CD14-positive monocyte (primary cell): ENCODE data around the gene OR4F15. TPM values are rescaled to one million over a fixed set of nuclear protein-coding genes. Genes with fewer than 3 reads are reported as not detected.

ENCODE experiments used
- DNase-seq, 3 donors: peaks; one replicate each; pipeline ENCODE4 v3.0.0-alpha.2; 2011 to 2022
- H2AFZ ChIP-seq: 2 replicates; pipeline ENCODE4 v1.6.0; 2012; ENCODE audit warnings: mild to moderate bottlenecking, low read depth, low read length, inconsistent platforms; ENCODE audit not compliant: insufficient read depth, poor library complexity, severe bottlenecking
- H3K27ac ChIP-seq, 2 donors: 1 replicate in 1 of 2; 2 replicates in 1 of 2; pipeline ENCODE4 v1.5.1; 2012 to 2013; ENCODE audit warnings: low read length in 2 of 2, control low read depth in 1 of 2, inconsistent platforms in 1 of 2, low read depth in 1 of 2, mild to moderate bottlenecking in 1 of 2
- H3K27me3 ChIP-seq, 2 donors: one replicate each; pipeline versions ENCODE4 v1.6.0 to v1.6.1; 2011 to 2013; ENCODE audit warnings: low read length in 2 of 2; ENCODE audit not compliant: control insufficient read depth in 2 of 2, insufficient read depth in 2 of 2
- H3K36me3 ChIP-seq, 2 donors: replicated peaks in 1 of 2; 1 replicate in 1 of 2; 2 replicates in 1 of 2; pipeline versions ENCODE4 v1.5.1 to v1.6.1; 2012 to 2013; ENCODE audit warnings: low read length in 2 of 2, control low read depth in 1 of 2, inconsistent platforms in 1 of 2, mild to moderate bottlenecking in 1 of 2; ENCODE audit not compliant: insufficient read depth in 2 of 2, control insufficient read depth in 1 of 2
- H3K4me1 ChIP-seq, 2 donors: 1 replicate in 1 of 2; 2 replicates in 1 of 2; pipeline versions ENCODE4 v1.5.1 to v1.6.1; 2012 to 2013; ENCODE audit warnings: low read length in 2 of 2, control low read depth in 1 of 2, inconsistent platforms in 1 of 2, mild to moderate bottlenecking in 1 of 2, moderate library complexity in 1 of 2; ENCODE audit not compliant: insufficient read depth in 2 of 2, control insufficient read depth in 1 of 2
- H3K4me2 ChIP-seq: replicated peaks from 2 replicates; pipeline ENCODE3; 2012; ENCODE audit warnings: low read length, moderate library complexity, mild to moderate bottlenecking; ENCODE audit not compliant: poor library complexity, severe bottlenecking; ENCODE audit errors: extremely low read depth
- H3K4me3 ChIP-seq, 3 experiments: fragments of 200-600 bp in 1 of 3; sonication (generic) in 1 of 3; replicated peaks in 1 of 3; 1 replicate in 2 of 3; 2 replicates in 1 of 3; pipeline ENCODE4 v1.5.1; 2011 to 2013; ENCODE audit warnings: low read length in 3 of 3, mild to moderate bottlenecking in 3 of 3, control low read depth in 2 of 3, low read depth in 2 of 3, inconsistent platforms in 1 of 3, moderate library complexity in 1 of 3
- H3K79me2 ChIP-seq: 2 replicates; pipeline ENCODE4 v1.6.0; 2012; ENCODE audit warnings: mild to moderate bottlenecking, control low read depth, inconsistent platforms, low read length, moderate library complexity; ENCODE audit not compliant: insufficient read depth
- H3K9ac ChIP-seq: 2 replicates; pipeline ENCODE4 v1.6.0; 2017; ENCODE audit warnings: low read length, mild to moderate bottlenecking; ENCODE audit not compliant: insufficient read depth, poor library complexity, severe bottlenecking
- H3K9me3 ChIP-seq, 2 donors: replicated peaks in 1 of 2; 1 replicate in 1 of 2; 2 replicates in 1 of 2; pipeline versions ENCODE4 v1.5.1 to v1.6.1; 2012 to 2013; ENCODE audit warnings: low read length in 2 of 2, control low read depth in 1 of 2; ENCODE audit not compliant: control insufficient read depth in 1 of 2, insufficient read depth in 1 of 2
- H4K20me1 ChIP-seq: 2 replicates; pipeline ENCODE4 v1.6.0; 2012; ENCODE audit warnings: mild to moderate bottlenecking, low read length, control low read depth, moderate library complexity; ENCODE audit not compliant: insufficient read depth
- H3K27ac Mint-ChIP-seq, 7 donors: one replicate each; pipeline ENCODE4 v1.8.0; 2020; ENCODE audit warnings: mild to moderate bottlenecking in 7 of 7, mixed read lengths in 7 of 7, moderate library complexity in 6 of 7, inconsistent platforms in 2 of 7
- H3K27me3 Mint-ChIP-seq, 3 donors: one replicate each; pipeline ENCODE4 v1.8.0; 2021 to 2022; ENCODE audit warnings: low read depth in 3 of 3, mild to moderate bottlenecking in 3 of 3, mixed read lengths in 3 of 3, moderate library complexity in 3 of 3, inconsistent platforms in 1 of 3
- H3K36me3 Mint-ChIP-seq, 2 donors: one replicate each; pipeline ENCODE4 v1.8.0; 2020; ENCODE audit warnings: mixed read lengths in 2 of 2, inconsistent platforms in 1 of 2, mild to moderate bottlenecking in 1 of 2
- H3K4me1 Mint-ChIP-seq: one replicate; pipeline ENCODE4 v1.8.0; 2020; ENCODE audit warnings: mild to moderate bottlenecking, mixed read lengths
- H3K4me3 Mint-ChIP-seq, 2 donors: one replicate each; pipeline ENCODE4 v1.8.0; 2020; ENCODE audit warnings: mild to moderate bottlenecking in 2 of 2, mixed read lengths in 2 of 2, moderate library complexity in 1 of 2
- H3K9me3 Mint-ChIP-seq, 7 donors: one replicate each; pipeline ENCODE4 v1.8.0; 2020 to 2022; ENCODE audit warnings: mixed read lengths in 7 of 7, mild to moderate bottlenecking in 6 of 7, moderate library complexity in 6 of 7, inconsistent platforms in 2 of 7
- WGBS: methylation state at CpG from one replicate; pipeline ENCODE4 v1.1.5; 2013; ENCODE audit warnings: missing lambda C conversion rate; ENCODE audit not compliant: insufficient coverage; 5-methylcytosine and 5-hydroxymethylcytosine counted together
- intact Hi-C, 2 donors: fragments of 100-400 bp; cut with micrococcal nuclease; formaldehyde crosslinking; loops; one replicate each; pipeline versions ENCODE4 v1.15.0 to v1.15.1; 2023
- polyA plus RNA-seq, 3 donors: library from polyadenylated mRNA; depleted of rRNA in 1 of 3; unstranded in 2 of 3; stranded (reverse) in 1 of 3; fragments of 300-500 nt in 2 of 3; fragments of >200 nt in 1 of 3; fragmentation: Illumina TruSeq in 2 of 3; gene quantifications; 1 replicate in 2 of 3; 2 replicates in 1 of 3; pipeline ENCODE4 v1.2.3, GENCODE V29; 2012 to 2021
- TF ChIP-seq, protein P1 (sequence below): fragments of 200-600 bp; IDR thresholded peaks from one replicate; pipeline ENCODE4 v1.8.0; 2022; ENCODE audit warnings: antibody characterized with exemption, mild to moderate bottlenecking

Gene OR4F15
- polyA plus RNA-seq, 3 donors: not detected

DNA sequence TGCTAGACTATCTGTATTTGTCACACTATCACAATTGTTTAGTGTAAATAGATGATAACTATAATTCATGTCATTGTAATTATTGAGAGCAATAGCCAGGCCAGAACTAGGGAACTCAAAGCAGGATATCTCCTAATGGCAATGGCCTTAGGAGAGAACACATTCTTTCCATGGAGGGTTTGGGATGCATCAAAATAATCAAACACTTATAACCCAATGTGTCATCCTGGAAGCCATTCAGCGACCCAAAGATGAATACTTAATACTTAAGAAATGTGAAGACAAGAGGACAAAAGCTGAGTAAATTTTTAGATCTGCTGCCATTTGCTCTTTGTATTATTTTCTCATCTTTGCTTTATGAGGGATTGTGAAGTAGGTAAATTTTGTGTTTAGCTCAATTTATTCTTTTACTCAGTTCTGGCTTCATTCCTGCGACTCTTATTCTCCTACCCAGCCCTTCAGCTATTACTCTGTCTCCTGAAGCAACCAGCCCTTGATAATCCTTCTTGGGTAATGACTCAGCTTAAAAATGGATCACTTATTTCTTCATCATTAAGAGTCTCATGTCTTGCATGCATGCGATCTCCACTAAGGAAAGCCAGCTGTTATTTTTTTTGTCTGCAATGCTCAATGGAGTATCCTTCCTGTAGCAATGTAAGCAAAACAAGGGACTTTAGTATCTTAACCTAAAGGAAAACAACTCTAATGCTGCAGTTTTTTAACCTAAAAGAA lies 2.0 kb downstream of the OR4F15 start:
- 80% methylated on average over 1 of the region's 3 CpGs for WGBS
- Mint-ChIP-seq H3K4me3 (no peak overlapping the region), H3K9me3 (peaks cover 0 to 2% (median 0%) of the 10 kb centered on the region in 7 donors), H3K27ac (no peak overlapping the region), H3K36me3 (no peaks in the 10 kb centered on the region), H3K27me3 (peaks cover 2 to 10% (median 2%) of the 10 kb centered on the region in 3 donors), H3K4me1 (no peaks in the 10 kb centered on the region)
- Histone ChIP-seq H3K4me3 (no peak overlapping the region), H3K79me2 (no peaks in the 10 kb centered on the region), H3K36me3 (no peaks in the 10 kb centered on the region), H3K4me1 (no peaks in the 10 kb centered on the region), H3K9ac (no peak overlapping the region), H3K4me2 (no peak overlapping the region), H3K27me3 (no peaks in the 10 kb centered on the region), H2AFZ (no peak overlapping the region), H3K27ac (no peak overlapping the region), H3K9me3 (no peaks in the 10 kb centered on the region), H4K20me1 (no peaks in the 10 kb centered on the region)
- intact Hi-C loops: no loop called here
- no peak for DNase-seq
- TF ChIP-seq, protein P1, sequence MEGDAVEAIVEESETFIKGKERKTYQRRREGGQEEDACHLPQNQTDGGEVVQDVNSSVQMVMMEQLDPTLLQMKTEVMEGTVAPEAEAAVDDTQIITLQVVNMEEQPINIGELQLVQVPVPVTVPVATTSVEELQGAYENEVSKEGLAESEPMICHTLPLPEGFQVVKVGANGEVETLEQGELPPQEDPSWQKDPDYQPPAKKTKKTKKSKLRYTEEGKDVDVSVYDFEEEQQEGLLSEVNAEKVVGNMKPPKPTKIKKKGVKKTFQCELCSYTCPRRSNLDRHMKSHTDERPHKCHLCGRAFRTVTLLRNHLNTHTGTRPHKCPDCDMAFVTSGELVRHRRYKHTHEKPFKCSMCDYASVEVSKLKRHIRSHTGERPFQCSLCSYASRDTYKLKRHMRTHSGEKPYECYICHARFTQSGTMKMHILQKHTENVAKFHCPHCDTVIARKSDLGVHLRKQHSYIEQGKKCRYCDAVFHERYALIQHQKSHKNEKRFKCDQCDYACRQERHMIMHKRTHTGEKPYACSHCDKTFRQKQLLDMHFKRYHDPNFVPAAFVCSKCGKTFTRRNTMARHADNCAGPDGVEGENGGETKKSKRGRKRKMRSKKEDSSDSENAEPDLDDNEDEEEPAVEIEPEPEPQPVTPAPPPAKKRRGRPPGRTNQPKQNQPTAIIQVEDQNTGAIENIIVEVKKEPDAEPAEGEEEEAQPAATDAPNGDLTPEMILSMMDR: no peak

DNA sequence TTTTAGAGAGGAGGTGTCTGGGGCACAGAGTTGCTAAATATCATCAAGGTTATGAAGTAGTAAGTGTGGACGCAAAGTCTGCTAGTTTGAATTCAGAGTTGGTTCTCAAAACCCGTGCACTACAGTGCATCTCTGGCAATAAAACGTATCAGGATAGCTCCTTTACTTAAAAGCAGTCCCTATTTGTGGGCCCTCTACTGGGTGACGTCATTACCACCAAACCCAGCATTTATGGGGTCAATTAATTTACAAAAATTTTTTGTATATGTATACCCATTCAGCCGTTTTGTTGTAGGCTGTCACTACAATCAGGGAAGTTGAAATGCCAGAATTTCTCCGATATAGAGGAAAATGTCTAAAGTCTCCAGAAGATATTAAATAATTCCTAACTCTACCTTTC lies 8.8 kb downstream of the OR4F15 start:
- Mint-ChIP-seq H3K9me3 (peaks cover 0 to 3% (median 0%) of the 10 kb centered on the region in 7 donors), H3K4me1 (no peaks in the 10 kb centered on the region)
- intact Hi-C loops: no loop called here

More for the DNA sequence above, 8.8 kb downstream of the OR4F15 start:
- DNase-seq: no peak
- no peaks in the 10 kb centered on the region for H4K20me1 ChIP-seq
- H3K9me3 ChIP-seq: no peaks in the 10 kb centered on the region
- H3K27me3 Mint-ChIP-seq: peaks cover 0 to 2% (median 0%) of the 10 kb centered on the region in 3 donors
- no peak overlapping the region for H3K27ac Mint-ChIP-seq
- H3K36me3 ChIP-seq: no peaks in the 10 kb centered on the region
- no peak overlapping the region for H3K4me3 Mint-ChIP-seq
- no peaks in the 10 kb centered on the region for H3K79me2 ChIP-seq
- no peaks in the 10 kb centered on the region for H3K36me3 Mint-ChIP-seq
- no peaks in the 10 kb centered on the region for H3K4me1 ChIP-seq
- no peak overlapping the region for H3K4me3 ChIP-seq
- H3K27me3 ChIP-seq: no peaks in the 10 kb centered on the region
- no peak overlapping the region for H3K27ac ChIP-seq
- H2AFZ ChIP-seq: no peak overlapping the region
- no peak overlapping the region for H3K9ac ChIP-seq
- TF ChIP-seq, protein P1: no peak
- WGBS: 74% methylated on average over 3 of the region's 6 CpGs
- H3K4me2 ChIP-seq: no peak overlapping the region
